Esophagus muscularis mucosa (tissue), 4 donors: Measurements from ENCODE around the gene HAVCR1. TPM values are rescaled to one million over a fixed set of nuclear protein-coding genes. Genes with fewer than 3 reads are reported as not detected.

ENCODE experiments used
- DNase-seq: peaks from one replicate; pipeline ENCODE4 v3.0.0-alpha.2; 2017; ENCODE audit errors: extremely low spot score
- H3K27ac ChIP-seq, 4 donors: fragments of 200-600 bp; sonication (generic); replicated peaks in 1 of 4; 1 replicate in 3 of 4; 2 replicates in 1 of 4; pipeline ENCODE4 v1.5.1; 2016 to 2019; ENCODE audit warnings: mild to moderate bottlenecking in 1 of 4
- H3K27me3 ChIP-seq, 4 donors: fragments of 200-600 bp; sonication (generic); one replicate each; pipeline versions ENCODE4 v1.5.1 to v1.6.0; 2016 to 2019
- H3K36me3 ChIP-seq, 4 donors: fragments of 200-600 bp; sonication (generic); one replicate each; pipeline ENCODE4 v1.5.1; 2016 to 2019
- H3K4me1 ChIP-seq, 4 donors: fragments of 200-600 bp; sonication (generic); one replicate each; pipeline ENCODE4 v1.5.1; 2016 to 2019
- H3K4me3 ChIP-seq, 4 donors: fragments of 200-600 bp; sonication (generic); 1 replicate in 2 of 4; 2 replicates in 2 of 4; pipeline ENCODE4 v1.5.1; 2016 to 2019; ENCODE audit warnings: mild to moderate bottlenecking in 4 of 4, moderate library complexity in 1 of 4
- H3K9me3 ChIP-seq, 4 donors: fragments of 200-600 bp; sonication (generic); 1 replicate in 3 of 4; 2 replicates in 1 of 4; pipeline ENCODE4 v1.5.1; 2016 to 2019
- CTCF ChIP-seq, 3 experiments: fragments of 200-600 bp in 2 of 3; fragments of 450-650 bp in 1 of 3; sonication (generic) in 2 of 3; IDR thresholded peaks; one replicate each; pipeline ENCODE4 v1.5.1; 2017 to 2019; ENCODE audit warnings: antibody characterized with exemption in 3 of 3, mild to moderate bottlenecking in 2 of 3, moderate library complexity in 1 of 3
- EP300 ChIP-seq: sonication (generic); formaldehyde crosslinking; IDR thresholded peaks from one replicate; pipeline ENCODE4 v1.6.1; 2017; ENCODE audit warnings: antibody characterized with exemption
- POLR2A ChIP-seq: fragments of 450-650 bp; IDR thresholded peaks from one replicate; pipeline ENCODE4 v1.6.1; 2017; ENCODE audit warnings: antibody characterized with exemption, moderate library complexity, mild to moderate bottlenecking, low read depth
- POLR2AphosphoS5 ChIP-seq, 2 donors: sonication (generic); formaldehyde crosslinking; IDR thresholded peaks; one replicate each; pipeline ENCODE4 v1.6.1; 2017; ENCODE audit warnings: antibody characterized with exemption in 2 of 2
- WGBS: methylation state at CpG from one replicate; pipeline ENCODE4 v1.1.5; 2018; 5-methylcytosine and 5-hydroxymethylcytosine counted together
- intact Hi-C: fragments of 100-400 bp; cut with DNase I; formaldehyde crosslinking; loops from one replicate; pipeline ENCODE4 v1.15.1; 2023
- total RNA-seq, 4 donors: library from RNA; depleted of rRNA; stranded (reverse); fragments of >200 nt; gene quantifications; one replicate each; pipeline versions ENCODE4 v1.1.0 to v1.2.1, GENCODE V29; 2016

HAVCR1 gene
- total RNA-seq, 4 donors from 2014 or later: 0.17 TPM; not detected in 3

- DNase-seq: no peak
- Histone ChIP-seq H3K4me3 (no peak overlapping the region), H3K9me3 (peaks cover 0 to 17% (median 13%) of the 10 kb centered on the region in 4 donors), H3K27me3 (no peaks in the 10 kb centered on the region), H3K4me1 (no peaks in the 10 kb centered on the region), H3K27ac (no peak overlapping the region), H3K36me3 (no peaks in the 10 kb centered on the region)
- intact Hi-C loops: no loop called here
- TF ChIP-seq POLR2A: no peak
- no peak for TF ChIP-seq EP300
- TF ChIP-seq CTCF (IDR thresholded peaks at IDR 0.05): no peak
- no peak for TF ChIP-seq POLR2AphosphoS5 (IDR thresholded peaks at IDR 0.05)
These were observed 53.9 kb downstream of the HAVCR1 start for GRCh38 chr5:157004893-157005551.

DNA sequence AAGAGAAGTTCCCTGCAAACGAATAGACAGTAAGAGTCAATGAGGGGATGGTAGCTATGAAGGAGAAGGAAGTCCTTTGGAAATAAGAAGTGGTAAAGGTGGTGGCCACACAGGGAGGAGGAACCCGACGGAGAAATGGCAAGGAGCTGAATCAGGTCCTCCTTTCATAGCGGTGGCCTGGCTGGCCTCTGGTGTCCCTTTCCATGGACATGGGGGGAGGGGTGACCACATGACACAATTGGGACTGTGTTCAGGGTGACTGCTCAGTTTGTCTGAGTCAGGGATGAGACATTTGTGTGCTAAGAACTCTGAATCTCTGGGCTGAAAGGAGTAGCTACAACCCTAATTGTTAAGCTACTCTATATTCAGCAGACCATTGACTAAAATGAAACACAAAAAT lies 67.2 kb downstream of the HAVCR1 start:
- no peak overlapping the region for H3K27ac ChIP-seq
- intact Hi-C loops: no loop called here
- whole genome bisulfite sequencing: 71% methylated on average over 4 of the region's 4 CpGs

GRCh38 chr5:156984064-156984463 lies 74.9 kb downstream of the HAVCR1 start:
- TF ChIP-seq EP300 (no peak), CTCF (IDR thresholded peaks at IDR 0.05) (no peak)
- 93% methylated on average over 9 of the region's 9 CpGs for WGBS
- no peaks in the 10 kb centered on the region for H3K36me3 ChIP-seq
- H3K9me3 ChIP-seq: no peaks in the 10 kb centered on the region
- no peaks in the 10 kb centered on the region for H3K27me3 ChIP-seq
- intact Hi-C loops: no loop called here
- H3K27ac ChIP-seq: no peak overlapping the region
- DNase-seq: no peak
- no peak overlapping the region for H3K4me3 ChIP-seq
- H3K4me1 ChIP-seq: no peaks in the 10 kb centered on the region

More for the DNA sequence above, 67.2 kb downstream of the HAVCR1 start:
- TF ChIP-seq POLR2A (no peak), EP300 (no peak), CTCF (IDR thresholded peaks at IDR 0.05) (no peak), POLR2AphosphoS5 (IDR thresholded peaks at IDR 0.05) (no peak)
- DNase-seq: no peak
- Histone ChIP-seq H3K4me1 (no peaks in the 10 kb centered on the region), H3K4me3 (no peak overlapping the region), H3K36me3 (no peaks in the 10 kb centered on the region), H3K27me3 (no peaks in the 10 kb centered on the region), H3K9me3 (peaks cover 0 to 3% (median 0%) of the 10 kb centered on the region in 4 donors)

DNA sequence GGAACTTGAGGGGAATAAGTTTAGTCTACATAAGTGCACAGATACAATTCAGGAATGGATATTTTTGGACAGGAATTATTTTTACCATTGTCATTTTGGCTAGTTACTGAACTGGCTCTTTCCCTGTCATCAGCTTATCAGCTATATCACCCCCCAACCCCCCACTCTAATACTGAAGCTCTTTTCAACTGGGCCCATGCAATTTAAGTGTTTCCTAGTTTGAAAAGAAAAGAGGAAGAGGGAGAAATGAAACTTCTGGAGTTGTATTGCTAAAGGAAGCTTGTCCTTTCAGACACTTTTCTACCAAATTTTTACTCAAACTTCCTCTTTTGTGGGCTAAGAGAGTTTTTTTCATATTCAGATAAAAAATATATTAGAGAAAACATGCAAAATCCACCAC lies 77.4 kb downstream of the HAVCR1 start:
- Histone ChIP-seq H3K36me3 (no peaks in the 10 kb centered on the region), H3K27ac (no peak overlapping the region), H3K4me3 (no peak overlapping the region), H3K9me3 (no peaks in the 10 kb centered on the region), H3K4me1 (no peaks in the 10 kb centered on the region), H3K27me3 (no peaks in the 10 kb centered on the region)
- no peak for TF ChIP-seq POLR2AphosphoS5 (IDR thresholded peaks at IDR 0.05)
- TF ChIP-seq CTCF (IDR thresholded peaks at IDR 0.05): no peak
- TF ChIP-seq EP300: no peak
- intact Hi-C loops: no loop called here
- no peak for DNase-seq

Other genes with a start within 250 kb of the HAVCR1 start
- gene PPP1R2B, start 208.8 kb downstream of the HAVCR1 start, total RNA-seq: not detected
- gene TIMD4, start 95.9 kb downstream of the HAVCR1 start, total RNA-seq: 1 to 10 TPM in 1 of 4 donors, under 1 TPM in 2, not detected in 1; 0.32 to 1.2 (median 0.83) TPM
- gene HAVCR2, start 49.9 kb upstream of the HAVCR1 start, total RNA-seq: 10 to 100 TPM in 1 of 4 donors, 1 to 10 TPM in 3; 4.1 to 12.8 (median 5.8) TPM
- 10 to 100 TPM in 3 of 4 donors, 1 to 10 TPM in 1; 8.4 to 12.5 (median 10.4) TPM for gene MED7, start 83.7 kb upstream of the HAVCR1 start, total RNA-seq
- gene GARIN3, start 107.1 kb upstream of the HAVCR1 start, total RNA-seq: not detected
- gene ITK, start 121.7 kb upstream of the HAVCR1 start, total RNA-seq: 1 to 10 TPM in 3 of 4 donors, under 1 TPM in 1; 0.80 to 6.3 (median 1.6) TPM
- gene CYFIP2, start 207.0 kb upstream of the HAVCR1 start, total RNA-seq: 10 to 100 TPM; 12.6 to 24.9 (median 14.6) TPM